HG02642 (cell line): ENCODE data around the gene FADS1.

Experiments
- ATAC-seq: cut with Tn5 transposase; IDR thresholded peaks from one replicate; pipeline ENCODE4 v1.9.1; 2021; ENCODE audit warnings: mild to moderate bottlenecking; ENCODE audit not compliant: unreplicated experiment, poor library complexity

FADS1 gene

DNA sequence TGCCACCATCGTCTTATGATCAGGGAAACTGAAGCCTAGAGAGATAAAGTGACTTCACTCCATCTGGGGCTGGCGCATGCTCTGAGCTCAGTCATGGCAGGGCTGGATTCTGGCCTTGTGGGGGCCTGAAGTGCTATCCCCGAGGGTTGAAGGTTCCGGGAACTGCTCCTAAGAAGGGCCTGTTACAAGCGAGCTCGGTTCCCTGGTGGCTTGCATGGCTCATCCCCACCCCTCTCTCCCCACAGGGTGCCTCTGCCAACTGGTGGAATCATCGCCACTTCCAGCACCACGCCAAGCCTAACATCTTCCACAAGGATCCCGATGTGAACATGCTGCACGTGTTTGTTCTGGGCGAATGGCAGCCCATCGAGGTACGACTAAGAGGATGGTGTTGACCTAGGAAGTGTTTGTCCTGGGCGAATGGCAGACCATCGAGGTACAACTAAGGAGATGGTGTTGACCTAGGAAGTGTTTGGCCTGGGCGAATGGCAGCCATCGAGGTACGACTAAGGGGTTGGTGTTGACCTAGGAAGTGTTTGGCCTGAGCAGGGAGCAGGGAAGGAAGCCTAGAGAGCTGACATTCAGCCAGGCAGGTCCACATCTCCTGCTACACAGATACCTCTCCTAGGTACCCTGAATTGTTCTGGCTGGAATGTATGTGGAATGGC, 31.2 kb upstream of the FADS1 start:
- ATAC-seq = no peak

DNA sequence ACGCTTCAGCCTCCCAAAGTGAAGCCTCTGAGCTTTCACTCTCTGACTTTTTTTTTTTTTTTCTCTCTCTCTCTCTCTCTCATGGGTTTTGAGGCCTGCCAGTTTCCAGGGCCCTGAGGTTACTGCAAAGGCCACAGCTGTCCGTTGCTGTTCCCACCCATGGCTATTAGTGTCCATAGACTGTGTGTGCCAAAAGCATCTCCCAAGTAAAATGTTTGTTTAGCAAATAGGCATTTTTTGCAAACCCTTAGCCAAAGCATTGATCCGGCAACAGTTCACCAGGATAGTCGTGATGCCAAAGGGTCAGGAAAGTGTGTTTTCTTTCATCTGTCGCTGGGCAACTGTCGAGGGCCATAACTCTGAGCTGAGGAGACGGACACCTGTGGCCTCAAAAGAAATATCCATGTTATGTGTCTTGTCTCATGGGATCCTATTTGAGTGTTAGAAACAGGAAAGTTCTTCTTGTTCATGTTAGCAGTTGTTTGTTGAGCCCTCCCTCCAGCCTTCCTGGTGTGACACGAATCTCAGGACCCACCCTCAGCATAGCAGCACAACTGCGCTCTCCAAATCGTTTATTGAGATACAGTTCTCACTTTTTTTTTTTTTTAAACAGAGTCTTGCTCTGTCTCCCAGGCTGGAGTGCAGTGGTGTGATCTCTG, 29.7 kb upstream of the FADS1 start:
- ATAC-seq = no peak

DNA sequence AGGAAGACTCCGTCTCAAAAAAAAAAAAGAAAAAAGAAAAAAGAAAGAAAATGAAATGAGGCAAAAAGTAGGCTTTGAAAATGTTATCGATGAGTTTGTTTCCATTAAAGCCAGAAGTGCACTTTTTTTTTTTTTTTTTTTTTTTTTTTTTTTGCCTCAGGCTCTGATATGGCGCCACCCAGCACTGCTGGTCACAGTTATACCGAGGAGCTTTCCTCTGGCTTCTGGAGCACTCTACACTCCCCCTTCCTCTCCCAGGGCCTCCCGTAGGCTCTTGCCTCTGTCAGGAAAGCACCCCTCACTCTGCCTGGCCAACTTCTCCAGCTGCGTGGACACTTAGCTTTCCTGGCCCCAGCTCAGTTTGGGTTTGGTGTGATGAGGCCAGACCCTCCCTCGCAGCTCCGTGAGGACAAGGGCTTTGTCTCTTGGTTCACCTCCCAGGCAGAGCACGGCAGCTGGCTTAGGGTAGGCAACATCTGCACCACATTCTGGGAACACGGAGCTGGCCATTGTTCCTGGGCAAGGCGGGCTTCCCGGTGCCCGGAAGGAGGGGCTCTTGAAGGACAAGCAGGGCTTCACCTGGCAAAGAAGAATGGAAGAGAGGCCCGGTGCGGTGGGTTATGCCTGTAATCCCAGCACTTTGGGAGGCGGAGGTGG, 28.2 kb upstream of the FADS1 start:
- ATAC-seq = no peak

DNA sequence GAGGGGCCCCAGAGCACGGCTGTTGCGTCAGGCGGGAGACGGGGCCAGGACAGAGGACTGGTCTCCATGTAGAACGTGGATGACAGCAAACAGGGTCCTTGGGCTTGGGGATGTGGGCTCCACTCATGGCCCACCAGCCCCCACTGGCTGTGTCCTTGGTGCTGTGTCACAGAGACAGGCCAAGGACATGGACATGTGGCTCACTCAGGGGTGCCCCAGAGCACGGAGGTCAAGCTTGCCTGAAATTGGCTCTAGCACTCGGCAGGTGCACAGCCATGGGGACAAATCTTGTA, 25.7 kb upstream of the FADS1 start:
- ATAC-seq = no peak

DNA sequence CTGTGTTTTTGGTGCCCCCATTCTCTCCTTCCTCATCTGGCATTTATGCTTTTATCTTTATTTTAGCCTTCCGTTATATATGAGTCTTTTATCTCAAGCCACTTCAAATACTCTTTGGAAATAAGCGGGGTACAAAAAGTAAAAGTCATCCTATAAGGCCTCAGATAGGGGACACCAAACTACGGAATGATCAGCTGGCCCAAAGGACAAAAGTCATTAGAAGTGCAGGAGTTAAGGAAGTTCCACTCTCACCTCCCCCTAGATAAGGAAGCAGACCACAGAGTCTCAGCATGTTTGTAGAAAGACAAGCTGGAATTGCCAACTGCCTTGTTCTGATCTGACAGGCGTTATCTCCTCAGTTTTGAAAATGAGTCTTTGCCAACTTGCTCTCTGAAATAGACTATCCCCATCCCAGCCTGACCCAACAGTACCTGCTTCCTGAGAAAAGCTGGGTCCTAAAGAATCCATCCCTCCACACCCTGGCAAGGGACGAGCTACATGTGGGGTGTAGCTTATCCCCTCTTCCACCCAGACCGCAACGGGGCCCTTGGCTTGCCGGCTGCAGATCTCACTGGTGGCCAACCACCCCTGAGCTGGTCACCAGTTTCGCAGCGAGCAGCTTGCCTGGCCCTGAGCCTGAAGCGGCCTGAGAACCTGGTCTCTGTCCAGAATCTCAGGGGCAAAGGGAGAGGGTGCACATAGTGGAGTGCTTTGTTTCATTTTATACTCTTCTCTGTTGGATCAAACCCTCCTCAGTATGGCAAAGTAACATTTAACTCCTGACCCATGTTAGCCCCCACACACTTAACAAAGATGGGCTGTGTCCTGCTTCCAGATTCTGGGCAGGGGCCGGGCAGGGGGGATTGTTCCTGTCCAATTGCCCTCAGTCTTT, 25.1 kb upstream of the FADS1 start:
- no peak for ATAC-seq

DNA sequence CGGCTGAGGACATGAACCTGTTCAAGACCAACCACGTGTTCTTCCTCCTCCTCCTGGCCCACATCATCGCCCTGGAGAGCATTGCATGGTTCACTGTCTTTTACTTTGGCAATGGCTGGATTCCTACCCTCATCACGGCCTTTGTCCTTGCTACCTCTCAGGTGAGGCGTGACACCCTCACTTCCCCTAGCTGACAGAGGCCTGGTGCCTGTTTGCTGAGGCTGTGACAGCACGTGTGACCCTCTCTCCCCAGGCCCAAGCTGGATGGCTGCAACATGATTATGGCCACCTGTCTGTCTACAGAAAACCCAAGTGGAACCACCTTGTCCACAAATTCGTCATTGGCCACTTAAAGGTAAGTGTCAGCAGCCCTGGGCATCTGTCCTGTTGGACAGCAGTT, 23.6 kb upstream of the FADS1 start:
- no peak for ATAC-seq

DNA sequence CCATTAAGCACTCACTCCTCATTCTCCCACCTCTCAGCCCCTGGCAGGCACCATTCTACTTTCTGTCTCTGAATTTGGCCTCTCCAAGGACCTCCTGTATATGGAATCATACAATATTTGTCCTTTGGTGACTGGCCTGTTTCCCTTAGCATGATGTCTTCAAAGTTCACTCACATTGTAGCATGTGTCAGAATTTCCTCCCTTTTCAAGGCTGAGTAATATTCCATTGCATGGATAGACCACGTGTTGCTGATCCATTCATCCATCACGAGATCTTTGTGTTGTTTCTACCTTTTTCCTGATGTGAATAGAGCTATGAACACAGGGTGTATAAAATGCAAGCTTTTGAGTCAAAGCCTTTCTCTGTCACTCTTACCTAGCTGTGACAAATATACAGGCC, 22.9 kb upstream of the FADS1 start:
- no peak for ATAC-seq

DNA sequence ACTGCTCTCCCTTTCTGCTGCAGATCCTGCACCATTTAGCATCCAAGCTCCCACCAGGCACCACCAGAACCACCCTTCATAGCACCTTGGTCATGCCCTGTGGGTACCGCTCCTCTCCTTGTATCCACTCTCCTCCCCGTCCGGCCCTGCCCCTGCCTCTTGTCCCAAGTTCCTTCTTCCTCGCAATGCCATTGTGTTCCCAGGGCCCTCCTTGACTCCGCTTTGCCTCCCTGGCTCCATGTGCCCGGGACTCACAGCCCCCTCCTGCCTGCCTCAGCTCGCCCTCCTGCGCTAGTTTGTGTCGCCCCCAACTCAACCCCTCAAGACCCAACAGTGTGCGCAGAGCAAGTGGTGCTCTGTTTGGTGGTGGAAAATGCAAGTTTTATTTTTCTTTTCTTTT, 22.1 kb upstream of the FADS1 start:
- ATAC-seq = no peak

DNA sequence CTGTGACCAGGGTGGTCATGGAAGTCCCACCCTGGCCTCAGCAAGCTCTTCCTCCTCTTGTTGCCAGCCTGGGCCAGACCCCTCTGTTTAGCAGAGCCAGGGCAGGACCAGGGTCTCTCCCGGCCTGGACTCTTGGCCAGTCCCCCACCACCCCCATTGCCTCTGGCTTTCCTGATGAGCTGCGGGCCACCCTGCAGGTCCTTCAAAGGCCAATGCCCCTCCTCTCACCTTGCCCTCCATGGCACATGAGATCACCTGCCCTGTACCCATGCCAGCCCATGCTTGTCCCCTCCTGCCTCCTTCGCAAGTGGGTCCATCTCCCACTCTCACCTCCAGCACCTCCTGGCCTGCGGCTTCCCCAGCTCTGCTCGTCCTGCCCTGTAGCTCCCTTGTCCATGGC, 21.7 kb upstream of the FADS1 start:
- ATAC-seq = no peak

DNA sequence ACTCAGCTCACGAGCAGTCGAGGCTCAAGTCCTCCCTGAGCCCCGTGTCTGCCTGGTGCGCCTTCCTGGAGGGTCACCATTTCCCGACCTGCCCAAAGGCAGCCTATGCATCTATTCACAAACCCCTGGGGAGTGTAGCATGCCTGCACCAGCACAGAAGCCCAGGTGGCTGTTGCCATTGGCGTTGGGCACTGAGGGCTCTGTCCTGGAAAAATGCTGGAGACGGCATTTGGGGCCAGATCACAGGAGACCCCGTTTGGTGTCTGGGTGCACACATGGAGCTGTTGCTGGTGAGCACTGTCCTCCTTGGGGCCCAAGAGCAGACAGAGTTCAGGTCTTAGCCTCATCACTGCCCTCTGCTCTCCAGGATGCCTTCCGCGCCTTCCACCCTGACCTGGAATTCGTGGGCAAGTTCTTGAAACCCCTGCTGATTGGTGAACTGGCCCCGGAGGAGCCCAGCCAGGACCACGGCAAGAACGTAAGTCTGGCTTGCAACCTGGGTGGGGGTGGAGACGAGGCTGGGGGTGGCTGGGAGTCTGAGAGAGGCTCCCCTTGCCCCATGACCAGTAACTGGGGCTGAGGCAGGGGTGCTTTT, 20.7 kb upstream of the FADS1 start:
- ATAC-seq = no peak

DNA sequence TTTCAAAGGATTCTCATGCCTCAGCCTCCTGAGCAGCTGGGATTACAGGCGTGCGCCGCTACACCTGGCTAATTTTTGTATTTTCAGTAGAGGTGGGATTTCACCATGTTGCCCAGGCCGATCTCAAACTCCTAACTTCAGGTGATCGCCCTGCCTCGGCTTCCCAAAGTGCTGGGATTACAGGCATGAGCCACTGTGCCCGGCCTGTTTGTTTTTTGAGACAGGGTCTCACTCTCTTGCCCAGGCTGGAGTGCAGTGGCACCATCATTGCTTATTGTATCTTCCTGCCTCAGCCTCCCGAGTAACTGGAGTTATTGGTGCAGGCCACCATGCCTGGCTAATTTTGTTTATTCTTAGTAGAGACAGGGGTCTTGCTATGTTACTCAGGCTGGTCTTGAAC, 19.4 kb upstream of the FADS1 start:
- no peak for ATAC-seq

DNA sequence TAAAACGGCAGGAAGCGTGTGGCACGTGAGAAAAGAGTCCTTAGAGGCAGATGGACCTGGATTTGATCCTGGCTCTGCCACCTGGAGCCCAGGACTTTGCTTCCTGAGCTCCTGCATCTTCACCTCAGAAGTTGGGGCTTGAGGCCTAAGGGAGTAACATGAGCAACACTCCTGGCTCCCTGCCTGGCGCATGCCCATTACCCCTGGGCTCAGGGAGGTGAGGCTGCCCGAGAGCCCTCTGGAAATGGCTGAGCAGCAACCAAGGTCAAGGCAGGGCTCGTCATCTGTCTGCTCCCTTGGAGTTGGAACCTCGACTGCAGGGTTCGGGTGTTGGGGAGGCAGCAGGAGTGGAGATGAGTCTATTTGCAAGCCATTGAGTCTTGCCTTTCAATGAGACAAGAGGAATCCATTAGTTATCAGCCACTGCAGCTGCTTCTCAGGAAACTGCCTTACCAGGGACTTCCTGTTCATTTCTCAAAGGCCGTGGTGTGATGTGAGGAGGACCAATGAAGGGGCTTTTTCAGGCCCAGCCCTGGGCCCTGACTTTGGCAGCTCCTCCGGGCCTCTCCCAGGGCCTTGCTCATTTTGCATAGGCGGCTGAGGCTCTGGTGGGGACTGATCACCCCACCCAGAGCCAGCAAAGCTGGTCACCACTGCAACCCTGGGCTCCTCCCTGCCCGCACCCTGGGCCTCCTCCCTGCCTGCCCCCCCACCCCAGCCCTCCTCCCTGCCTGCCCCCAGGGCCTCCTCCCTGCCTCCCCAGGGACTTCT, 17.7 kb upstream of the FADS1 start:
- ATAC-seq = peak; percentile 91

DNA sequence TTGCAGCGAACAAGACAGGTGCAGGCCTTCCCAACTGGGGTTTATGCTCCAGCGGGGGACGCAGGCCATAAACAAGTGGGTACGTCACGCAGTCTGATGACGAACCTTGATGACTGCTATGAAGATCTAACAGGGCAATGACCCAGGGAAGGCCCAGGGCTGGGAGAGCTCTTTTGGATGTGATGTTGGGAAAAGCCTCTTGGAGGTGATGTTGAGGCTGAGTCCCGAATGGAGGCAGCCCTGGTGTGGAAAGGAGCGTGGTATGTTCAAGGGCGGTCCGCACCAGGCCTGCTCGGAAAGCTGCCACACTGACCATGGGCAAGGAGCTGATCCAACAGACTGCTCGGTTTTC, 17.1 kb upstream of the FADS1 start:
- no peak for ATAC-seq

DNA sequence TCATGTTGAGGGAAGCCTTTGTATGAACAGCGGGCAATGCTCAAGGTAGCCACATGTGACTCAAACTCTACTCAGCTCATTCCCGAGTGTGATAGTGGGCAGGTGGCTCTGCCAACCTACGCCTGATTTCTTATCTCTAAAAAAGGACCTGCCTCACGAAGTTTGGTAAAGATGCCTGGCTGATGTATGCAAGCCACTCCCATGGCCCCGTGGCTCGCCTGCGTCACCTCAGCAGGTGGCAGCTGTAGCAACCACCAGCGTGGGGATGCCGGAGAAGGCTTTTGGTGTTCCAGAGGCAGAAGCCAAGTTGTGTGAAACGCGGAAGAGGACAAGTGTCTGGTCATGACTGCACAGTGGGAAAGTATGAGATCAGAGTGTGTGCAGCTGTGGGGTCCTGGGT, 16.7 kb upstream of the FADS1 start:
- no peak for ATAC-seq

DNA sequence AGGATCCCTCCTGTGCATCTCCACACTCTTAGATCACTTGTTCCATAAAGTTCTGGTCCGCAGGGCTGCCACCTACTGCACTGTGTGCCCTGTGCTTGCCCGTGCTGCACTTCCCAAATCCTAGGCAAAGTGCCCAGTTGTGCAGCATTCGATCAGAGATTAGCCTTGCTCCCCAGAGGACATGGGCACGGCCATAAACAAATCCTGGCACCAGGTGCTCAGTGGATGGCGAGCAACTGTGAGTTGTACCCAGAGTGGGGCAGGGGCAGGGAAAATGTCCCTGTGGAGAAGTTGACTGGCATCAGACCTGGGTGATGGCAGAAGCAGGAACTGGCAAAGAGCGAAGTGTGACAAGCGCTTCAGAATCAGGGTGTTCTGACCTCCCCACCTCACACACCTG, 16.0 kb upstream of the FADS1 start:
- no peak for ATAC-seq

DNA sequence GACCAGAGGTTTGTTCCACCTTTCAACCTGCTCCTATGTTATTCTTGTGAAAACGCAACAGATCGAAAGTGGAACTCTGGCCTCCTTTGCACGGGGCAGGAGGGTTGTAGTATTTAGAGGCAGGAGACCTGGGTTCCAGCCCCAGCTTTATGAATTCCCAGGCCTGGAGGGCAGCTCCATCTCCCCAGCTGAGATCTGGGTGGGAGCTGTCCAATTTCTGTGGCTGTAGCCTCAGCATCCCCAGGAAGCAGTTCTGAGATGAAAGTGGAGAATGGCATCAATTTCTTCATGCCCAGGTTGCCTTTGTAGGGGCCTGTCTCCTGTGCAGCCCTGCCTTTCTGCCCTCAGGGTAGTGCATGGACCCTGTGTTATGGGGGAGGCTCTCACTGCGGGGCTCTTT, 15.4 kb upstream of the FADS1 start:
- ATAC-seq = no peak

DNA sequence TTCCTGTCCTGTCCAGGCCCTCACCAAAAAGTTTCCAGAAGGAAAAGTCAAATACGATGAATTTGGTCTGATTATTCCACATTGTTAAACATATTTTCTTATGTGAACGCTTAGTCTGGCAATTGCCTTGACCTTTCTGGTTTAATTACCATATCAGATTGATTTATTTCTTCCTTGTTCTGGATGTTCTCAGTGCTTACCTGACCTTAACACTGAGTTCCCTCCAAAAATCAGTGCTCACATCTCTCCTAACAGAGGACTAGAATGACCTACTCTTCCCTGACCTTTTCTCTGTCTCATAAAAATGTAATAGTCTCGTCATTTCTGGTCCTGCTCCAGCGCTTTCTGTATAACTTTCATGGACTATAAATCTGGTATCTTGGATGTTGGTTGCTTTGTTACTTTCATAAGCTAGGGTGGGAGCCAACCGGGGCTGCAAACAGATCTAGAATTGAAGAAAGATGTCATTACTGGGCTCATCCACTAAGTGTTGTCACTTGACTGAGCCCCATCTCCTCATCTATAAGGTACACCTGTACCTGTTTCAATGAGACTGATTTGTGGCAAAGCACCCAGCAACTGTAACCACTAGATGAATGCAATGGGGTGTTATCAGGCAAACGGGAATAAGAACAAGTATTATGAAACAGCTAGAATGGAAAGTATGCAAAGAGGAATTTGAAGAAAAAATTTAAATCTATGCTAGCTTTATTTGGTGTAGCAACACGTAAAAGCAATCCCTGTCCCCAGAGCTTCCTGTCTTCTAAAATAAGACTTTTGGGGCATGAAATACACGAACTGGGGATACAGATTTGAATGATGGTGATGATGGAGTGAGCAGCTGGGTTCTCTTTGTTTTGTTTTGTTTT, 13.7 kb upstream of the FADS1 start:
- no peak for ATAC-seq

DNA sequence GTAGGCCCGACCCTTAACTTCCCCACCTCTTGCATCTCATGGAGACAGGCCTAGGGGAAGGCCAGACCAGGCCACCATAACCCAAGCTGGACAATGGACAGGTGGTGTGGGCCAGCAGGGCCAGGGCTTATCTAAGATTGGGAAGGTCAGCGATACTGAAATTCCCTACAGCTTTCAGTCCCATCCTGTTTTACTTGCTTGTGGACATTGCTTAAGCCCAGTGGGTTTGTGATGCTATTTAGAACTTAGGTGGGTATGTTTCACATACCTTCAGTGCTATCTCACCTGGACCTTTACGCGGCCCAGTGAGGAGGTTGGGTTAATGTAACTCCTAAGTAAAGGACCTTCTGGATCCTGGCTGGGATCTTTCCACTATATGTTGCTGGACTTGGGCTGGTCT, 13.0 kb upstream of the FADS1 start:
- ATAC-seq = no peak
